GM19351 (cell line): ENCODE data around the gene TMTC4.
"Not testable (repeated sequence)": the region's sequence is repeated elsewhere in the genome, so short reads cannot be mapped to it uniquely, and the experiment has no call there.

Experiments
- ATAC-seq: cut with Tn5 transposase; IDR thresholded peaks from one replicate; pipeline ENCODE4 v1.9.1; 2021; ENCODE audit warnings: mild to moderate bottlenecking, moderate library complexity; ENCODE audit not compliant: unreplicated experiment

Gene TMTC4

DNA sequence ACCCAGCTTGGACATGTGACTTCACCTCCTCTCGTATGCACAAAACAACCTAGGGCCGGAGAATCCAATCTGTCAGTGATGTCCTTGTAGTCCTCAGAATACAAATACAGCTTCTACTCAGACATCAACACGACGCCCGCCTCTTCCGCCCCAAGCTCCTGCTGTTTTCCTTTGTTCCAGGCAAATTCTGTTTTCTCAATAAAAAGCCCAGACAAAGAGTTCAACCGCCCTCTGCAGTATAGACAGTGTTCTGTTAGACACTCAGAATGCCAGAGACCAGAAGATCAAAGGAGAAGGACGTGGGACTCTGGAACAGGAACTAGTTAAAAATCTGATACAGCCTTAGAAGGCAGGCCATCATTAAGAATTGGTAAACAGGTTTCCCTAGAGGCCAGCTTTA is 44.0 kb downstream of the TMTC4 start:
- no peak for ATAC-seq

DNA sequence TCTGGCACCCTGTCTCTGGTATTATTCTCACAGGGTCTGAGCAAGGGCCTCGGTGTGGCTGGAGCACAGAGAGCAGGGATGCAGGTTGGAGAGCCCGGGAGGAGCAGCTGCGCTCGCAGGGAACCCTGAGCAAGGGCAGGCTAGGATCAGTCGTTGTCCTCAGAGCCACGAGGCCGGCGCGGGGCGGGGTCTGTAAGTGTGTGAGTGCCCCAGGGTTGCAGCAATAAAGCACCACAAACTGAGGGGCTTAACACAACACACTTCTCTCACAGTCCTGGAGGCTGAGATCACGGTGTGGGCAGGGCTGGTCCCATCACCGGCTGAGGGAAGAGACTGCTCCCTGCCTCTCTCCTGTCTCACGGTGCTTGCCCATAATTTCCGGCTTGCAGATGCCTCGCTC is 47.5 kb downstream of the TMTC4 start:
- no peak for ATAC-seq

DNA sequence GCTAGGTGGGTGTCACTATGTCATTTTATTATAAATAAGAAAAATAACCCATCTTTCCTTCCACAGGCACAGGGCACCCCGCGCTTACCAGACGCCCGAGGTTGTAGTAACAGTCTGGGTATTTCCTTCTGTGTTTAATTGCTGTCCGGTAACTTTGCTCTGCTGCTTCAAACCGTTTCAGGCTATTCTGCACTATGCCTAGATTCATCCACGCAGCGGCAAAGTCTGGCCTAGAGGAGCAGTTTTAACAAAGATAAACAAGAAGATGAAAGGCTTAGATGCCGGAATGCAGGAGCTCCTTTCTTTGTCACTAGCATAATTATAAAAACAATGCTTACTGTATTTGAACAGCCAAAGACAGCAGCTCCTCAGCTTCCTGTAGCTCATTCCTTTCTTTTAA is 49.1 kb downstream of the TMTC4 start:
- no peak for ATAC-seq

GRCh38 chr13:100620792-100621191 is 53.8 kb downstream of the TMTC4 start:
- ATAC-seq: no peak

DNA sequence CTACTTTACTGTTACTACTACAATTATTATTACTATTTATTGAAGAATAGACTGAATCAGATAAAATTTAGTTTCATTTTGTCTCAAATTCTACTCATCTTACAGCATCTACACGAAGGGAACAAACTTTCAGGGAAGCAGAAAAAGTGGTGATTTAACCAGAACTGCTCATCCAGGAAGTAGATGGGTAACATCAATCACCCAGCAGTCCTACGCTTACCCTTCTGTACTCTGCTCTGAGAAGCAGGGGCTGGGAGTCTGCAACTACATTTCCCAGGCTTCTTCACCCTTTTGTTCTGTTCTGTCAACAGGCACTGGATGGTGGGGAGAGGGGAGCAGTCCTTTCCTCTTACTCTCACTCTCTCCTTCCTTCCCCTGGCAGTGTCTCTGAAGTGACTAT is 54.7 kb downstream of the TMTC4 start:
- no peak for ATAC-seq

DNA sequence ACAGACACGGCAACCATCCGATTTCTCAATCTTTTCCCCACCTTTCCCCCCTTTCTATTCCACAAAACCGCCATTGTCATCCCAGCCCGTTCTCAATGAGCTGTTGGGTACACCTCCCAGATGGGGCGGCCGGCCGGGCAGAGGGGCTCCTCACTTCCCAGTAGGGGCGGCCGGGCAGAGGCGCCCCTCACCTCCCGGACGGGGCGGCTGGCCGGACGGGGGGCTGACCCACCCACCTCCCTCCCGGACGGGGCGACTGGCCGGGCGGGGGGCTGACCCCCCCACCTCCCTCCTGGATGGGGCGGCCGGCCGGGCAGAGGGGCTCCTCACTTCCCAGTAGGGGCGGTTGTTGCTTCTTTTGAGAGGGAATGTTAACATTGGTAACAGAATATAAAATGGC is 55.7 kb downstream of the TMTC4 start:
- ATAC-seq: not testable (repeated sequence)

- no peak for ATAC-seq
These were observed 61.6 kb downstream of the TMTC4 start for GRCh38 chr13:100613031-100613430.

DNA sequence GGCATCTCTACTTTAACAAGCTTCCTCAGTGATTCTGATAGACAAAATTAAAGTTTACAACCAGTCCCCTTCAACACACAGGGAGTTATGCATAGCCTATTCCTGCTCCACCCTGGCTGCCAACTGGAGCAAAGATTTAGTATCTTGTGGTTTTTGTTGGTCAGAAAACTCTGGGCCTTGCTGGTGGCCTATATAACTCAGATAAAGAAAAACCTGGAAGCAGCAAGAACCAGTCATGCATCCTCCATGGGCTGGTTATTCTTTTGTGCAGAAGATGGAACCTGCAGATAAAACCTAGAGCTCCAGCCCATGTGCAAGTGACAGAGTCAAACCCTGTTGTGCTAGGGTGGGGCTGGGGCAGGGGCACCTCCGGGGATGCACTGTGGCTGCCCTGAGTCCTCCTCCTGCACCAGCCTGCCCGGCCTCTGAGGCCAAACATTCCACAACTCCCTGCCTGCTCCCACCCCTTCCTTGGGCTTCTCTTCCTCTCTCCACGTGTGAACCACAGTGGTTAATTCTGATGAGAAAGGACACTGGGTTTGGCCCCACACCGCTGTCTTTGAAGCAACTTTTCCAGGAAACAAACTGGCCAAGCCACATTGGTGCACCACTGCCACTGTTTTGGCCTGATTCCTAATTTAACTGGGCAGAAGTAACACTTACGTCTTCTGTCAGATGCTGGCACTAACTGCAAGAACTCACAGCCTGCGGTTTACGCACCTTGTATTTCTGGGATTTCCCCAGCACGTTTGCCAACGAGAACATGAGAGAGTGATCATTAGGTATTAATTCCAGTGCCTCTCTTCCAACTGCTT is 62.7 kb downstream of the TMTC4 start:
- ATAC-seq: peak; percentile 23

DNA sequence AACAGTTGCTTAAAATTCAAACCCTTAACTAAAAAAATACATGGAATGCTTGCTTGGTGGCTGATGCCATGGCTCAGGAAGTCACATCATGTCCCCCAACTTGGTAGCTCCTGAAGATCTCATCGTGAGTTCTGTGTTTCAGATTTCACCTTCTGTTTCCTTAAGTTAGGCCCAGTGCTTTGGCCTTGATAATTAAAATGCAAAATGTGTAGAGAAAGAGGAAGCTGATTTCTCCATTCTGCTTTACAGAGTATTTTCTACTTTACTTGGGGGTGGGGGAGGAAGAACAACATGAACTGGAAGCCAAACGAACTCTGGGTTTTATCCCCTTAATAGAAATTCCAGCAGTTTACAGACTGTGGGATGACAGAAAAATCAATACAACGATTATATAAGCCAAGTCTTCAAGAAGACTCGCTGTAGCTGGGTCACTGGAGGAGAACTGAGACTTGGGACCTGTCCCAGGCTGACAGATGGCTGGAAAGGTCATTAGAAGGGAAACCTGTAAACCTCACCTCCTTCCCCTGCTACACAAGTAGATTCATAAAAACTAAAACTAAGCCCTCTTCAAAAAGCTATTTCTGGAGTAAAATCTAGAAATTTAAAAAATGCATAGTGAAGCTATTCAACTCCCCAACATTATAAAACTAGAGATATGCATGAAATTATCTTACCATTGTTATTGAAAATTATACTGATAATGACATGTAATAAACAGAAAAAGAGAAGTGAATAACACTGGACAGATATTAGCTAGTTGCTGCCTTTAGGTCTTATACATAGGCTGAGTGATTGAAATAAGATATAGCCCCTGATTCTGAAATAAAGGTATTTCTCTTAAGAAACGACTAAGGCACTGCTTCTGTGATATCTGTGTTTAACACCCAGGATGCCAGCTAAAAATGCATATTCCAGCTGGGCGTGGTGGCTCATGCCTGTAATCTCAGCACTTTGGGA is 63.9 kb downstream of the TMTC4 start:
- peak; percentile 29 for ATAC-seq

DNA sequence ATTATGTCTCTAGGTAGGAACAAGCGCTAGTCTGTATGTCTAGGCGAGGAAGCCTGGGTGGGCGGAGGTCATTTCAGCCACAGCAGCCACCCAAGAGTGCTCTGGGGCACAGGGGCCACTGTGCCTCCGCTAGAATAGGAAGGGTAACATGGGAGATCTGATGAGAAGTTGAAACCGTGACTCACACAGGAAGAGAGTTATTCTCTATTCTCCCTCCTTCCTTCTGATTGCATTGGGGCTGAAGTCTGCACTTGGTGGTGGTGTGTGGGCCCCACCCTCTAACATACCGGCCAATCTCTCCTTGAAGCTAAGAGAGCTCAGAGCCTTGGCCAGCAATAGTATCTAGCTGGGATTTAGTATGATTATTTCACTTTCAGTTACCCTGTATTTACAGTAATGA is 65.7 kb downstream of the TMTC4 start:
- ATAC-seq: peak; percentile 89

DNA sequence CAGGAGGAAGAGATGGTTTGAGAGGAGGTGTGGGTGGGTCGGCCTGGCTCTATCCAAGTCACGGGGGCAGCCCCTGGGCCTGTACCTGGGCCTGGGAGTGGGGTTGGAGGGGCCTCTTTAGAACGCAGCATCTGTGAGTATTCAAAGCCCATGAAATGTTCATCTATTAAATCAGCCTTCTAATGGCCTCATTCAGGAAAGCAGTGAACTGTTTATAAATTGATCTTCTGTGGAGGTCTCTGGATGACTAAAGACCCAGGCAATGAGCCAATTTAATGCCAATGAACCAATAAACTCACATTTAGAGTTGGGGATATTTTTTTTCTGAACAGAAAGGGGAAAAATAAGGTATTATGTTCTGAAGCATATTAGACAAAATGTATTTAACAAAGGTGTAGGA is 66.1 kb downstream of the TMTC4 start:
- peak; percentile 2 for ATAC-seq

DNA sequence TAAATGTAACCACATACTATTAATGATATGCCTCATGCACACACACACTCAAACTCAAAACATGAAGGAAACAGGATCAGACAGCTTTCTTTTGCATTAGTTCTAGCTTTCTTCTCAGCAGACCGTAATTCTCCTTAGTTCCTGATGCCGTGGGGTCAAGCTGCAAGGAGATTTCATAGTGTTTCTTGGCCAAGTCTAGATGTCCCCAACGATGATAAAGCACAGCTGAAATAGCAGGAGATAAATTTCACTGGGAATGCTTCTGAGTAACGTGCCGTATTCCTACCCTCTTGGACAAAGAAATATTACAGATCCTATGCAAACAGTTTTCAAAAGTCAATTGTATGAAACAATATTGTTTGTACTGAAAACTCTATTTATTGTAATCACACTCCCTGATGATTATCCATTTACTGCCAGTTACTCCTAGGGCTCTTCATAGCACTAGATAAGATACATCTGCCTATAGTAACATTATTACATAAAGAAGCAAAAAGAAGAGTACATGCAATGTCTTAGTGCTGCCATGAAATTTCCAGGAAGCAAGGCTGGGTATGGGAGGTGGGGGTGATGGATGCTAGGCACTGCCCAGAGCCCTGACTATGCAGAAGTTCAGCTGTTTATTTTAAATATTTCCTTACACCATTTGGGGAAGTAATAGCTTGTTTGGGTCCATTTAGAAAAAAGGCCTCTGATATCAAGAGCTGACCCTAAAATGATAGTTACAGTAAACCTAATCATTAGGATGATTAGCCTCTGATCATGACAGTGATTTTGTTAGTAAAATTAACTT is 69.5 kb downstream of the TMTC4 start:
- ATAC-seq: no peak

- ATAC-seq: no peak
These were observed 72.0 kb downstream of the TMTC4 start for GRCh38 chr13:100602493-100603111.

DNA sequence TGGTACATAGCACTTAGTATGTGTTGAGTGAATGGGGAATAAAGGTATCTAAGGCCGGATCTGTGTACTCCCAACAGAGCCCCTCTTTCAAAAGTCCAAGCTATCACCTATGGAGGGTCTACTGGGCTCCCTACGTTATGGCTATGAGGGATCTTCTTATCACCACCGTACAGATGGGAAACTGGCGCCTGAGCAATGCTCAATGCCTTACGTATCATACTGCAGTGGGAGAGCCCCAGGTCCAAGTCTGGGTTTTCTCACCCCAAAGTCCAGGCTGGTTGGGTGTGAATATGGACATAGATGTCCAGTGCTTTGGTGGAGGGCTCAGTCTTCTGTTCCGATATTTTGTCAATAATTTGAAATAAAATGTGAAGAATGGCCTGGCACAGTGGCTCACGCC is 72.9 kb downstream of the TMTC4 start:
- no peak for ATAC-seq

GRCh38 chr13:100600915-100601314 is 73.7 kb downstream of the TMTC4 start:
- no peak for ATAC-seq

- ATAC-seq: no peak
These were observed 74.1 kb downstream of the TMTC4 start for GRCh38 chr13:100600461-100600860.

DNA sequence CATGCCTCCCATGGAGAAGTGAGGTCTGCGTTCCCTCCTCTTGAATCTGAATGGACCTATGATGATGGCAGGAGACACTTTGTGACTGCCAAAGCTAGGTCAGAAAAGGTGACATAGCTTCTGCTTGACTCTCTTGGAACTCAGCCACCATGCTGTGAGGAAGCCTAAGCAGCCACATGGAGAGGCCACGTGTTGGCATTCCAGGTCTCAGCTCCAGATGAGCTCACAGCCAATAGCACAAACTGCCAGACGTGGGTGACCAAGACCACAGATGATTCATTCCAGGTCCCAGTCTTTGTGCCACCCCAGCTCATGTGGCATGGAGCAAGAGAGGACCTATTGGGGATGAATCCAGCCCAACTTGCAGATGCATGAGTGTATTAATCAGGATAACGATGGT is 77.3 kb downstream of the TMTC4 start:
- ATAC-seq: no peak

DNA sequence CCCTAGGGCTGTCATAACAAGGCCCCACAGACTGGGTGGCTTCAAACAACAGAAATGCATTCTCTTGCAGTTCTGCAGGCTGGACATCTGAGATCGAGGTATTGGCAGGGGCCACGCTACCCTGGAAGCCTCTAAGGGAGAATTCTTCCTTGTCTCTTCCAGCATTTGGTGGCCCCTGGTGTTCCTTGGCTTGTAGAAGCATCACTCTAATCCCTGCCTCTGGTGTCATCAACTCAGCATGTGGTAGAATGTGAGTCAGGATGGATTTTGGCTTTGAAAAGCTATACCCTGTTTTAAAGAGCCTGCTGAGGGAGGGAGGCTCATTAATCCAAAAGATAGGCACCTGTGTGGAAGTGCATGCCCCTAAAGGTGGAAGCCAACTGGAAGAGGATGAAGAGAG is 78.1 kb downstream of the TMTC4 start:
- no peak for ATAC-seq

- no peak for ATAC-seq
These were observed 79.9 kb downstream of the TMTC4 start for GRCh38 chr13:100594731-100595130.

GRCh38 chr13:100594255-100594654 is 80.3 kb downstream of the TMTC4 start:
- no peak for ATAC-seq
